Neural crest cell (in vitro differentiated cells): Measurements from ENCODE around the gene SMIM20. TPM values are rescaled to one million over a fixed set of nuclear protein-coding genes. Genes with fewer than 3 reads are reported as not detected.

Experiments
- DNase-seq: peaks from one replicate; pipeline ENCODE4 v3.0.0; 2021; ENCODE audit warnings: low read depth, mixed read lengths, low spot score
- H3K27ac Mint-ChIP-seq: one replicate; pipeline ENCODE4 v1.8.0; 2021; ENCODE audit warnings: mild to moderate bottlenecking, mixed read lengths; ENCODE audit not compliant: unreplicated experiment
- H3K27me3 Mint-ChIP-seq: 2 replicates; pipeline ENCODE4 v1.8.0; 2021; ENCODE audit warnings: low read depth, mild to moderate bottlenecking, mixed read lengths
- H3K36me3 Mint-ChIP-seq: 2 replicates; pipeline ENCODE4 v1.8.0; 2021; ENCODE audit warnings: low read depth, mild to moderate bottlenecking, mixed read lengths
- H3K4me1 Mint-ChIP-seq: 2 replicates; pipeline ENCODE4 v1.8.0; 2021; ENCODE audit warnings: mixed read lengths
- H3K4me3 Mint-ChIP-seq: one replicate; pipeline ENCODE4 v1.8.0; 2021; ENCODE audit warnings: mild to moderate bottlenecking, mixed read lengths
- H3K9me3 Mint-ChIP-seq: 2 replicates; pipeline ENCODE4 v1.8.0; 2021; ENCODE audit warnings: mixed read lengths
- CTCF ChIP-seq: fragments of 200-600 bp; sonication (generic); conservative IDR thresholded peaks from 2 replicates; pipeline ENCODE4 v1.5.0; 2021; ENCODE audit warnings: antibody characterized with exemption, mild to moderate bottlenecking
- total RNA-seq: library from RNA; stranded (reverse); gene quantifications from 2 replicates; pipeline ENCODE4 v1.2.1, GENCODE V29; 2021

SMIM20 gene
- total RNA-seq, 1 donor from 2014 or later = 24.9 TPM

- TF ChIP-seq CTCF = no peak
- H3K4me3 Mint-ChIP-seq = no peak overlapping the region
- peaks cover 8% of the 10 kb centered on the region for H3K9me3 Mint-ChIP-seq
- no peaks in the 10 kb centered on the region for H3K36me3 Mint-ChIP-seq
- H3K4me1 Mint-ChIP-seq = peaks cover 9% of the 10 kb centered on the region
- no peak overlapping the region for H3K27ac Mint-ChIP-seq
- no peaks in the 10 kb centered on the region for H3K27me3 Mint-ChIP-seq
- no peak for DNase-seq
Observed at GRCh38 chr4:25943805-25944204, 29.8 kb downstream of the SMIM20 start.

- H3K4me1 Mint-ChIP-seq = peaks cover 43% of the 10 kb centered on the region
- no peaks in the 10 kb centered on the region for H3K9me3 Mint-ChIP-seq
- TF ChIP-seq CTCF = no peak
- H3K27ac Mint-ChIP-seq = no peak overlapping the region
- no peaks in the 10 kb centered on the region for H3K27me3 Mint-ChIP-seq
- no peaks in the 10 kb centered on the region for H3K36me3 Mint-ChIP-seq
- DNase-seq = no peak
- no peak overlapping the region for H3K4me3 Mint-ChIP-seq
Observed at GRCh38 chr4:25948051-25948450, 34.0 kb downstream of the SMIM20 start.

- peak; percentile 14 for DNase-seq
- no peaks in the 10 kb centered on the region for H3K9me3 Mint-ChIP-seq
- H3K27ac Mint-ChIP-seq = no peak overlapping the region
Observed at GRCh38 chr4:25949173-25949748, 35.2 kb downstream of the SMIM20 start.

GRCh38 chr4:25949994-25950393 is 36.0 kb downstream of the SMIM20 start:
- DNase-seq = no peak
- no peaks in the 10 kb centered on the region for H3K27me3 Mint-ChIP-seq
- TF ChIP-seq CTCF = no peak
- peak overlapping the region; percentile 53 for H3K27ac Mint-ChIP-seq
- H3K9me3 Mint-ChIP-seq = no peaks in the 10 kb centered on the region
- H3K4me3 Mint-ChIP-seq = no peak overlapping the region
- H3K4me1 Mint-ChIP-seq = peaks cover 53% of the 10 kb centered on the region
- no peaks in the 10 kb centered on the region for H3K36me3 Mint-ChIP-seq

More at GRCh38 chr4:25949173-25949748, 35.2 kb downstream of the SMIM20 start:
- H3K4me3 Mint-ChIP-seq = no peak overlapping the region
- H3K36me3 Mint-ChIP-seq = no peaks in the 10 kb centered on the region
- peaks cover 53% of the 10 kb centered on the region for H3K4me1 Mint-ChIP-seq
- no peak for TF ChIP-seq CTCF
- no peaks in the 10 kb centered on the region for H3K27me3 Mint-ChIP-seq

GRCh38 chr4:25950461-25951389 is 36.7 kb downstream of the SMIM20 start:
- H3K27ac Mint-ChIP-seq = no peak overlapping the region
- TF ChIP-seq CTCF = no peak
- H3K36me3 Mint-ChIP-seq = no peaks in the 10 kb centered on the region
- DNase-seq = no peak
- H3K4me3 Mint-ChIP-seq = no peak overlapping the region
- H3K4me1 Mint-ChIP-seq = peaks cover 53% of the 10 kb centered on the region
- no peaks in the 10 kb centered on the region for H3K27me3 Mint-ChIP-seq
- no peaks in the 10 kb centered on the region for H3K9me3 Mint-ChIP-seq
